Measurements from ENCODE around the gene NDUFAF8.

DNA sequence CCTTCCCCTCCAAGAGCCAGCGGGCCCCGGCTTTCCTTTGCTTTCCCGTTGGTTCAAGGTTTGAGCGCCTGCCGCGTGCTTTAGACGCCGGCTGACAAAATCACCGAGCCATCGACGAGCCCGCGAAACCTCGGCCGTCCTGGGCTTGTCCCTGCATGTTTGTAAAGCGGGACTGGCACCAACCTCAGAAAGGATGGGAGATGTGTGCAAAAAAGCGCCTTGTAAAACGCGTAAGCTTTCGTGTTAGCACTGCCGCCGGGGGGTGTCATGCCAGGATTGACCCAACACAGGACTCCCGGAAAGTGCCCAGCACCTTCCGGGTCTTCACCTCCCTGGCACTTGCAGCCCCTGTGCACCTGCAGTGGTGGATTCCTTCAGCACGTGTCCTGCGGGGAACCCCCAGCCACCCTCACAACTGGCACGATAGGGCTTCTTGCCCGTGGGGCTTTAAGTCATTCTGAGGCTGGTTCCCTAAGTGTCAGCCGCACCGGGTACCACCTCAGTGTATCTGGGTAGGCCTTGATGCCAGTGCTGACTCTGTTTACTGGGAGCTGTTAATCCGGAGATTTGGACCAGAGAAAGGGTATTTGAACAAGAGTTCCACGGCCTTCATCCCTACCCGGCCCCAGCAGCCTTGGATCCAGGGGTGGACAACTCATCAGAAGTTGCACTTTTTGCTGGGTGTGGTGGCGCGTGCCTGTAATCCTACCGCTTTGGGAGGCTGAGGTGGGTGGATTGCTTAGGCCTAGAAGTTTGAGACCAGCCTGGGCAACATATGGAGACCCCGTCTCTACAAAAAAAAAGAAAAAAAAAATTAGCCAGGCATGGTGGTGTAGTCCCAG lies 817 bp downstream of the NDUFAF8 start:
- TF ChIP-seq, protein P1, sequence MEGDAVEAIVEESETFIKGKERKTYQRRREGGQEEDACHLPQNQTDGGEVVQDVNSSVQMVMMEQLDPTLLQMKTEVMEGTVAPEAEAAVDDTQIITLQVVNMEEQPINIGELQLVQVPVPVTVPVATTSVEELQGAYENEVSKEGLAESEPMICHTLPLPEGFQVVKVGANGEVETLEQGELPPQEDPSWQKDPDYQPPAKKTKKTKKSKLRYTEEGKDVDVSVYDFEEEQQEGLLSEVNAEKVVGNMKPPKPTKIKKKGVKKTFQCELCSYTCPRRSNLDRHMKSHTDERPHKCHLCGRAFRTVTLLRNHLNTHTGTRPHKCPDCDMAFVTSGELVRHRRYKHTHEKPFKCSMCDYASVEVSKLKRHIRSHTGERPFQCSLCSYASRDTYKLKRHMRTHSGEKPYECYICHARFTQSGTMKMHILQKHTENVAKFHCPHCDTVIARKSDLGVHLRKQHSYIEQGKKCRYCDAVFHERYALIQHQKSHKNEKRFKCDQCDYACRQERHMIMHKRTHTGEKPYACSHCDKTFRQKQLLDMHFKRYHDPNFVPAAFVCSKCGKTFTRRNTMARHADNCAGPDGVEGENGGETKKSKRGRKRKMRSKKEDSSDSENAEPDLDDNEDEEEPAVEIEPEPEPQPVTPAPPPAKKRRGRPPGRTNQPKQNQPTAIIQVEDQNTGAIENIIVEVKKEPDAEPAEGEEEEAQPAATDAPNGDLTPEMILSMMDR (IDR thresholded peaks at IDR 0.05) = no peak
- no peak for TF ChIP-seq POLR2A (IDR thresholded peaks at IDR 0.05)

Data from uterus (tissue), 2 donors.